AG04449 (cell line): ENCODE measurements around the gene GALM.

Experiments used
- CTCF ChIA-PET: fragments of 350-600 bp; formaldehyde crosslinking; extraction: SDS; loops from one replicate; lab custom pipeline; 2021; ENCODE audit warnings: antibody characterized with exemption; lab: Yijun Ruan, JAX
- POLR2A ChIA-PET: fragments of 400-600, 350-600 bp; formaldehyde crosslinking; extraction: SDS; loops from one replicate; lab custom pipeline; 2020; ENCODE audit warnings: antibody characterized with exemption, inconsistent platforms; lab: Yijun Ruan, JAX
- DNase-seq: peaks from one replicate; pipeline ENCODE4 v3.0.0-alpha.2; 2010; ENCODE audit warnings: low read depth, low spot score
- H3K4me3 ChIP-seq: 2 replicates; pipeline ENCODE4 v1.5.1; 2011; ENCODE audit warnings: low read depth, mild to moderate bottlenecking, control low read depth, low read length
- CTCF ChIP-seq: IDR thresholded peaks from one replicate; pipeline ENCODE4 v1.5.1; 2011; ENCODE audit warnings: mild to moderate bottlenecking, moderate library complexity, low read length, control low read depth, inconsistent platforms; ENCODE audit not compliant: insufficient read depth; ENCODE audit errors: missing control alignments

Gene GALM

GRCh38 chr2:38718601-38719000 lies 52.7 kb downstream of the GALM start:
- POLR2A ChIA-PET, result no interaction called here
- CTCF ChIA-PET, result interaction anchor here (15.9 kb wide), 1 partner anchor 139 kb away, joined by 321 read pairs; no protein-coding TSS in a partner anchor
- DNase-seq, result no peak
- H3K4me3 ChIP-seq, result no peak overlapping the region
- no peak for TF ChIP-seq CTCF

GRCh38 chr2:38719706-38720105 lies 53.8 kb downstream of the GALM start:
- no peak for DNase-seq
- POLR2A ChIA-PET, result no interaction called here
- CTCF ChIA-PET, result interaction anchor here (15.9 kb wide), 1 partner anchor 140 kb away, joined by 321 read pairs; no protein-coding TSS in a partner anchor
- H3K4me3 ChIP-seq, result no peak overlapping the region
- no peak for TF ChIP-seq CTCF

GRCh38 chr2:38720613-38721241 lies 54.8 kb downstream of the GALM start:
- TF ChIP-seq CTCF, result no peak
- ChIA-PET POLR2A (no interaction called here), CTCF (interaction anchor here (1.3 to 15.9 kb wide), 3 partner anchors 118 to 404 kb away, joined by 3 to 321 read pairs (median 70); partner anchors contain the start of gene HNRNPLL)
- H3K4me3 ChIP-seq, result no peak overlapping the region
- peak; percentile 59 for DNase-seq

- no peak for TF ChIP-seq CTCF
- POLR2A ChIA-PET, result no interaction called here
- no peak overlapping the region for H3K4me3 ChIP-seq
- CTCF ChIA-PET, result interaction anchor here (1.3 to 15.9 kb wide), 9 partner anchors 9 to 406 kb away, joined by 3 to 321 read pairs (median 5); partner anchors contain the start of gene HNRNPLL
- DNase-seq, result no peak
These were observed 56.6 kb downstream of the GALM start for GRCh38 chr2:38722271-38723061.

GRCh38 chr2:38723173-38723572 lies 57.3 kb downstream of the GALM start:
- H3K4me3 ChIP-seq, result no peak overlapping the region
- CTCF ChIA-PET, result interaction anchor here (0.9 to 15.9 kb wide), 9 partner anchors 9 to 407 kb away, joined by 3 to 321 read pairs (median 5); partner anchors contain the start of gene HNRNPLL
- no peak for TF ChIP-seq CTCF
- POLR2A ChIA-PET, result no interaction called here
- DNase-seq, result no peak

- no peak for TF ChIP-seq CTCF
- ChIA-PET POLR2A (no interaction called here), CTCF (interaction anchor here (1.5 to 15.9 kb wide), 6 partner anchors 13 to 173 kb away, joined by 4 to 321 read pairs (median 20); partner anchors contain the start of gene HNRNPLL)
- DNase-seq, result no peak
- H3K4me3 ChIP-seq, result no peak overlapping the region
These were observed 61.7 kb downstream of the GALM start for GRCh38 chr2:38727661-38728060.
